HEK293 (cell line): ENCODE data around the gene DSCAM.

Experiments used
- CTCF ChIA-PET: fragments of 350-600 bp; formaldehyde crosslinking; extraction: SDS; loops from one replicate; lab custom pipeline; 2021; ENCODE audit warnings: antibody characterized with exemption; lab: Yijun Ruan, JAX
- POLR2A ChIA-PET: fragments of 300-600 bp; formaldehyde crosslinking; extraction: SDS; loops from one replicate; lab custom pipeline; 2020; ENCODE audit warnings: antibody characterized with exemption, inconsistent platforms; lab: Yijun Ruan, JAX
- H3K27ac ChIP-seq: fragments of 200-500 bp; sonication (Bioruptor generic); 2 replicates; pipeline ENCODE4 v1.5.1; 2014; ENCODE audit warnings: low read depth, low read length, control low read depth, inconsistent platforms; ENCODE audit errors: extremely low read depth
- H3K36me3 ChIP-seq, 2 experiments: fragments of 200-500 bp in 1 of 2; sonication (Bioruptor generic) in 1 of 2; 1 replicate in 1 of 2; 2 replicates in 1 of 2; pipeline ENCODE4 v1.5.1; 2014 to 2017; ENCODE audit warnings: inconsistent platforms in 2 of 2, low read length in 2 of 2; ENCODE audit not compliant: control insufficient read depth in 2 of 2, insufficient read depth in 1 of 2
- H3K4me1 ChIP-seq: fragments of 200-500 bp; sonication (Bioruptor generic); 2 replicates; pipeline ENCODE4 v1.5.1; 2014; ENCODE audit warnings: mild to moderate bottlenecking, low read length, inconsistent platforms; ENCODE audit not compliant: control insufficient read depth, insufficient read depth
- H3K4me3 ChIP-seq: 2 replicates; pipeline ENCODE4 v1.5.1; 2011; ENCODE audit warnings: low read depth, mild to moderate bottlenecking, control low read depth, low read length, moderate library complexity
- H3K9me3 ChIP-seq: fragments of 200-500 bp; sonication (Bioruptor generic); 2 replicates; pipeline ENCODE4 v1.5.1; 2014; ENCODE audit warnings: low read depth, low read length, inconsistent platforms; ENCODE audit not compliant: control insufficient read depth, insufficient read depth
- BCL6B ChIP-seq: fragments of 450-650 bp; formaldehyde crosslinking; IDR thresholded peaks from 2 replicates; pipeline ENCODE4 v1.5.1; 2017; ENCODE audit warnings: missing biosample characterization, missing genetic modification characterization
- CTCF ChIP-seq: fragments of 450-650 bp; formaldehyde crosslinking; IDR thresholded peaks from 2 replicates; pipeline ENCODE4 v1.5.1; 2016; ENCODE audit warnings: missing biosample characterization, missing genetic modification characterization
- HOXA7 ChIP-seq: sonication (generic); formaldehyde crosslinking; IDR thresholded peaks from 2 replicates; pipeline ENCODE4 v1.8.1; 2022; ENCODE audit warnings: missing genetic modification reagents, borderline replicate concordance
- KLF7 ChIP-seq: fragments of 450-650 bp; formaldehyde crosslinking; IDR thresholded peaks from 2 replicates; pipeline ENCODE4 v1.5.1; 2016; ENCODE audit warnings: missing biosample characterization, missing genetic modification characterization, borderline replicate concordance
- SCRT1 ChIP-seq: fragments of 450-650 bp; formaldehyde crosslinking; IDR thresholded peaks from 2 replicates; pipeline ENCODE4 v1.5.1; 2016; ENCODE audit warnings: missing biosample characterization, missing genetic modification characterization, borderline replicate concordance
- YY2 ChIP-seq: fragments of 450-650 bp; formaldehyde crosslinking; IDR thresholded peaks from 2 replicates; pipeline ENCODE4 v1.5.1; 2016; ENCODE audit warnings: missing biosample characterization, missing genetic modification characterization
- ZBTB11 ChIP-seq: fragments of 450-650 bp; formaldehyde crosslinking; conservative IDR thresholded peaks from 2 replicates; pipeline ENCODE4 v1.5.1; 2016; ENCODE audit warnings: low read depth, missing biosample characterization, missing genetic modification characterization
- ZBTB26 ChIP-seq: fragments of 450-650 bp; formaldehyde crosslinking; optimal IDR thresholded peaks from 2 replicates; pipeline ENCODE3; 2016; ENCODE audit warnings: missing biosample characterization, mild to moderate bottlenecking, missing genetic modification characterization
- ZBTB7A ChIP-seq: fragments of 450-650 bp; formaldehyde crosslinking; IDR thresholded peaks from 2 replicates; pipeline ENCODE4 v1.5.1; 2016; ENCODE audit warnings: low read depth, missing biosample characterization, missing genetic modification characterization
- ZBTB8A ChIP-seq: fragments of 450-650 bp; formaldehyde crosslinking; IDR thresholded peaks from 2 replicates; pipeline ENCODE4 v1.5.1; 2016; ENCODE audit warnings: missing biosample characterization, missing genetic modification characterization
- ZNF10 ChIP-seq: fragments of 450-650 bp; formaldehyde crosslinking; IDR thresholded peaks from 2 replicates; pipeline ENCODE4 v1.5.1; 2017; ENCODE audit warnings: missing biosample characterization, missing genetic modification characterization
- ZNF248 ChIP-seq: fragments of 450-650 bp; formaldehyde crosslinking; IDR thresholded peaks from 2 replicates; pipeline ENCODE4 v1.5.1; 2017; ENCODE audit warnings: missing biosample characterization, missing genetic modification characterization
- ZNF280C ChIP-seq: fragments of 450-650 bp; formaldehyde crosslinking; IDR thresholded peaks from 2 replicates; pipeline ENCODE4 v1.5.1; 2016; ENCODE audit warnings: missing biosample characterization, missing genetic modification characterization
- ZNF324 ChIP-seq: fragments of 450-650 bp; formaldehyde crosslinking; IDR thresholded peaks from 2 replicates; pipeline ENCODE4 v1.5.1; 2016; ENCODE audit warnings: missing biosample characterization, missing genetic modification characterization
- ZNF416 ChIP-seq: fragments of 450-650 bp; formaldehyde crosslinking; IDR thresholded peaks from 2 replicates; pipeline ENCODE4 v1.5.1; 2016; ENCODE audit warnings: missing biosample characterization, missing genetic modification characterization
- ZNF423 ChIP-seq: fragments of 450-650 bp; formaldehyde crosslinking; IDR thresholded peaks from 2 replicates; pipeline ENCODE4 v1.5.1; 2016; ENCODE audit warnings: missing biosample characterization, missing genetic modification characterization
- ZNF433 ChIP-seq: fragments of 450-650 bp; formaldehyde crosslinking; IDR thresholded peaks from 2 replicates; pipeline ENCODE4 v1.5.1; 2016; ENCODE audit warnings: missing biosample characterization, missing genetic modification characterization, low read depth
- ZNF530 ChIP-seq: fragments of 450-650 bp; formaldehyde crosslinking; IDR thresholded peaks from 2 replicates; pipeline ENCODE4 v1.5.1; 2016; ENCODE audit warnings: low read depth, missing biosample characterization, missing genetic modification characterization
- ZNF580 ChIP-seq: fragments of 450-650 bp; formaldehyde crosslinking; IDR thresholded peaks from 2 replicates; pipeline ENCODE4 v1.5.1; 2016; ENCODE audit warnings: missing biosample characterization, missing genetic modification characterization
- ZNF600 ChIP-seq: fragments of 450-650 bp; formaldehyde crosslinking; IDR thresholded peaks from 2 replicates; pipeline ENCODE4 v1.5.1; 2016; ENCODE audit warnings: missing biosample characterization, missing genetic modification characterization

The DSCAM gene

GRCh38 chr21:39984286-39984991 is 862.5 kb downstream of the DSCAM start (continued):
- TF ChIP-seq ZNF433 (tag by site-specific recombination), result no peak
- TF ChIP-seq ZNF416, result no peak
- TF ChIP-seq CTCF (tag by site-specific recombination), result no peak
- no peak for TF ChIP-seq ZNF248 (tag by site-specific recombination)
- no peak for TF ChIP-seq BCL6B (tag by site-specific recombination)
- no peak for TF ChIP-seq ZBTB11
- TF ChIP-seq ZNF580 (tag by site-specific recombination), result no peak

GRCh38 chr21:39980241-39980820 is 866.6 kb downstream of the DSCAM start:
- no peaks in the 10 kb centered on the region for H3K9me3 ChIP-seq
- H3K36me3 ChIP-seq, result no peaks in the 10 kb centered on the region
- no peaks in the 10 kb centered on the region for H3K4me1 ChIP-seq
- CTCF ChIA-PET, result interaction anchor here (0.6 kb wide), 1 partner anchor 196 kb away, joined by 3 read pairs; no protein-coding TSS in a partner anchor
- no peak overlapping the region for H3K27ac ChIP-seq
- H3K4me3 ChIP-seq, result no peak overlapping the region
- POLR2A ChIA-PET, result no interaction called here
- no peak for TF ChIP-seq ZNF10 (tag by site-specific recombination)
- no peak for TF ChIP-seq ZBTB7A (tag by site-specific recombination)
- no peak for TF ChIP-seq ZNF280C (tag by site-specific recombination)
- TF ChIP-seq KLF7, result no peak
- no peak for TF ChIP-seq SCRT1 (tag by site-specific recombination)
- TF ChIP-seq YY2 (tag by site-specific recombination), result no peak
- TF ChIP-seq HOXA7 (CRISPR knock-in tag), result no peak
- TF ChIP-seq ZBTB26 (tag by site-specific recombination), result no peak
- no peak for TF ChIP-seq ZBTB8A (tag by site-specific recombination)
- no peak for TF ChIP-seq ZNF600 (tag by site-specific recombination)
- TF ChIP-seq ZNF324 (tag by site-specific recombination), result no peak
- TF ChIP-seq ZNF423 (tag by site-specific recombination), result no peak
- TF ChIP-seq ZNF530 (tag by site-specific recombination), result no peak
